Adipose tissue (tissue), 3 donors: Measurements from ENCODE around the gene ABCC10. TPM values are rescaled to one million over a fixed set of nuclear protein-coding genes. Genes with fewer than 3 reads are reported as not detected.
"Not testable (repeated sequence)": the region's sequence is repeated elsewhere in the genome, so short reads cannot be mapped to it uniquely, and the experiment has no call there.

ENCODE experiments used
- H3K27ac ChIP-seq: one replicate; pipeline ENCODE4 v1.5.1; 2013; ENCODE audit warnings: low read depth, low read length
- WGBS, 3 donors: extraction: QIAGEN DNeasy Blood & Tissue Kit; methylation state at CpG; one replicate each; pipeline ENCODE4 v1.1.7; 2013; 5-methylcytosine and 5-hydroxymethylcytosine counted together
- polyA plus RNA-seq, 3 donors: library from polyadenylated mRNA; stranded (reverse); fragments of 200-250 nt; gene quantifications; one replicate each; pipeline ENCODE4 v1.2.3, GENCODE V29; 2013
- donor health status: healthy with polysubstance abuse.
- donor health status: Bipolar disorder and iron deficiency.
- donor health status: healthy.

Gene ABCC10
- polyA plus RNA-seq, 3 donors = 8.2 to 13.7 (median 11.7) TPM

GRCh38 chr6:43459535-43459934 lies 32.2 kb downstream of the ABCC10 start:
- H3K27ac ChIP-seq = no peak overlapping the region
- 60 to 80% (median 68%) methylated on average over 1 of the region's 1 CpG for WGBS, 3 donors

GRCh38 chr6:43460032-43460431 lies 32.7 kb downstream of the ABCC10 start:
- 58 to 79% (median 78%) methylated on average over 4 of the region's 4 CpGs for WGBS, 3 donors
- no peak overlapping the region for H3K27ac ChIP-seq

- WGBS, 3 donors = 55 to 75% (median 71%) methylated on average over 5 of the region's 5 CpGs
- H3K27ac ChIP-seq = no peak overlapping the region
These were observed 34.6 kb downstream of the ABCC10 start for GRCh38 chr6:43461936-43462335.

GRCh38 chr6:43464337-43464736 lies 37.0 kb downstream of the ABCC10 start:
- H3K27ac ChIP-seq = no peak overlapping the region
- WGBS, 3 donors = 79 to 87% (median 81%) methylated on average over 8 of the region's 8 CpGs

- WGBS, 3 donors = 50 to 73% (median 66%) methylated on average over 2 of the region's 2 CpGs
- H3K27ac ChIP-seq = no peak overlapping the region
These were observed 38.6 kb downstream of the ABCC10 start for GRCh38 chr6:43465948-43466347.

GRCh38 chr6:43467265-43467664 lies 39.9 kb downstream of the ABCC10 start:
- 60 to 74% (median 68%) methylated on average over 5 of the region's 5 CpGs for WGBS, 3 donors

GRCh38 chr6:43467752-43468151 lies 40.4 kb downstream of the ABCC10 start:
- WGBS, 3 donors = 76 to 89% (median 82%) methylated on average over 4 of the region's 4 CpGs
- H3K27ac ChIP-seq = no peak overlapping the region

More at GRCh38 chr6:43467265-43467664, 39.9 kb downstream of the ABCC10 start:
- not testable (repeated sequence) for H3K27ac ChIP-seq

- no peak overlapping the region for H3K27ac ChIP-seq
- 78 to 87% (median 79%) methylated on average over 4 of the region's 4 CpGs for WGBS, 3 donors
These were observed 40.9 kb downstream of the ABCC10 start for GRCh38 chr6:43468240-43468639.

GRCh38 chr6:43468748-43469681 lies 41.7 kb downstream of the ABCC10 start:
- H3K27ac ChIP-seq = no peak overlapping the region
- WGBS, 3 donors = 57 to 79% (median 78%) methylated on average over 13 of the region's 13 CpGs

- 86 to 94% (median 91%) methylated on average over 7 of the region's 7 CpGs for WGBS, 3 donors
- no peak overlapping the region for H3K27ac ChIP-seq
These were observed 42.6 kb downstream of the ABCC10 start for GRCh38 chr6:43469947-43470346.

- WGBS, 3 donors = 32 to 79% (median 59%) methylated on average over 1 of the region's 1 CpG
- H3K27ac ChIP-seq = no peak overlapping the region
These were observed 44.1 kb downstream of the ABCC10 start for GRCh38 chr6:43471399-43471798.

GRCh38 chr6:43472515-43472914 lies 45.2 kb downstream of the ABCC10 start:
- H3K27ac ChIP-seq = no peak overlapping the region
- WGBS, 3 donors = 92 to 95% (median 94%) methylated on average over 4 of the region's 4 CpGs

- H3K27ac ChIP-seq = no peak overlapping the region
- WGBS, 3 donors = 83 to 86% (median 83%) methylated on average over 6 of the region's 6 CpGs
These were observed 48.2 kb downstream of the ABCC10 start for GRCh38 chr6:43475516-43475915.

- no peak overlapping the region for H3K27ac ChIP-seq
- WGBS, 3 donors = 18 to 32% (median 29%) methylated on average over 2 of the region's 2 CpGs
These were observed 49.4 kb downstream of the ABCC10 start for GRCh38 chr6:43476746-43477145.

GRCh38 chr6:43477235-43478007 lies 50.1 kb downstream of the ABCC10 start, which contains the start of gene TJAP1:
Gene TJAP1, plus strand, starts transcription at chr6:43477570. Its CDS starts 21,432 bp downstream, at chr6:43499002.
- no peak within 1 kb of the TSS for H3K27ac ChIP-seq
- 1% methylated on average over 34 of the region's 34 CpGs for WGBS, 3 donors

GRCh38 chr6:43478008-43478372 lies 50.6 kb downstream of the ABCC10 start:
- no peak overlapping the region for H3K27ac ChIP-seq
- 2 to 19% (median 16%) methylated on average over 3 of the region's 3 CpGs for WGBS, 3 donors

- WGBS, 3 donors = 58 to 92% (median 87%) methylated on average over 2 of the region's 2 CpGs
These were observed 53.7 kb downstream of the ABCC10 start for GRCh38 chr6:43481075-43481474.

GRCh38 chr6:43481591-43482236 lies 54.4 kb downstream of the ABCC10 start:
- 52 to 93% (median 91%) methylated on average over 11 of the region's 11 CpGs for WGBS, 3 donors
- H3K27ac ChIP-seq = no peak overlapping the region

More at GRCh38 chr6:43481075-43481474, 53.7 kb downstream of the ABCC10 start:
- no peak overlapping the region for H3K27ac ChIP-seq
